ENCODE measurements around the gene KREMEN1.
"Not testable (repeated sequence)": the region's sequence is repeated elsewhere in the genome, so short reads cannot be mapped to it uniquely, and the experiment has no call there.

The KREMEN1 gene

DNA sequence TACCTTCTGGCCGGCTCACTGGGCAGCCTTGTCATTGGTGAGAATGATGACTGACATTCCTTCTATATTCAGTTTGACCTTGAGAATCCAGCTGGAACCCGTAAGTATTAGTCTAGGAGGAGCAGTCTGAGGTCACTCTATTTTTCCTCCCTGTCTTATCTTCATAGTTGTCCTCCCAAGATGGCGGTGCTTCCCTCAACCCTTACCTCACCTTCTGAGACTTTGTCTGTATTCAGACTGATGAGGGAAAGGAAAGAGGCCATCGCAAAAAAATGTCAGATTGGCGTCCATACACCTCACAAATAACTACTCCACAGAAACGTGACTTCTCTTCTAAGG, 6.0 kb downstream of the KREMEN1 start:
- no peak for DNase-seq
- H3K4me3 ChIP-seq (ENCODE audit: insufficient read depth, low read depth, low read length, poor library complexity, severe bottlenecking), result no peak overlapping the region
- peaks cover 5% of the 10 kb centered on the region for H3K4me1 ChIP-seq (ENCODE audit: control insufficient read depth, insufficient read depth, low read length, poor library complexity, severe bottlenecking)
- H3K9me3 ChIP-seq (ENCODE audit: control insufficient read depth, low read length), result no peaks in the 10 kb centered on the region
- H3K27me3 ChIP-seq (replicated peaks; ENCODE audit: control insufficient read depth, insufficient read depth, low read length, poor library complexity, severe bottlenecking), result peaks cover 16% of the 10 kb centered on the region
- H3K36me3 ChIP-seq (ENCODE audit: control insufficient read depth, insufficient read depth, low read length), result no peaks in the 10 kb centered on the region
- no peak overlapping the region for H3K27ac ChIP-seq (ENCODE audit: insufficient read depth, low read length, poor library complexity, severe bottlenecking)

DNA sequence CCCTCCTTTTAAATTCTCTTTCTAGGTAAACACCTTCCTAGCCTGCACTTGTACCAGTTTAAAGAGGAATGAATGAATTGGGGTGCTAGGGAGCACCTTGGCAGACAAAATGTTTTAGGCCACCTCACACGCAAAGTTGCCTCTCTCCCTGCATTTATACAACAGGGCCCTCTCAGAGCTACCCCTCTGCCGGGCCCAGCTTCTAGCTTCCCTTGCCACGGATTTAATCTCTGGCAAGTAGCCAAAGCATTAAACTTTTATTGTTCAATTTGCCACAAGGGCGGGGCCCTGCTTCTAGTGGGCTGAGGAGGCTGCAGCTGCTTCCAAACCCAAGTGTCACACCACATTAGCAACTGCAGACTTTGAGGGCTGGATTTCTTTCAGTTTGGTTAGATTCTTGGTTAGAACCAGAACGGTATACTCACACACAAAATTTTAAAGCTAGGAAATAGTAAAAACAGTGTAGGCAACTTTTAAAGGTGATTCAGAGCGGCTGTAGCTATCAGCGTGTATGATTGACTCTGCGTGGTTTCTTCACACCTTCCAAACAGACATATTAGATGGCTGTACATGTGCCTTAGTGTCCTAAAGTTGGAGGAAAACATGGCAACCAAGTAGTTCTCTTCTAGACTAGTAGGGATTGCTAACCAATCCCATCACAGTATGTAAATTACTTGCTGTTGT, 6.5 kb downstream of the KREMEN1 start:
- no peaks in the 10 kb centered on the region for H3K36me3 ChIP-seq (ENCODE audit: control insufficient read depth, insufficient read depth, low read length)
- no peak overlapping the region for H3K4me3 ChIP-seq (ENCODE audit: insufficient read depth, low read depth, low read length, poor library complexity, severe bottlenecking)
- H3K4me1 ChIP-seq (ENCODE audit: control insufficient read depth, insufficient read depth, low read length, poor library complexity, severe bottlenecking), result peaks cover under 1% of the 10 kb centered on the region
- DNase-seq, result no peak
- no peak overlapping the region for H3K27ac ChIP-seq (ENCODE audit: insufficient read depth, low read length, poor library complexity, severe bottlenecking)
- no peaks in the 10 kb centered on the region for H3K9me3 ChIP-seq (ENCODE audit: control insufficient read depth, low read length)
- H3K27me3 ChIP-seq (replicated peaks; ENCODE audit: control insufficient read depth, insufficient read depth, low read length, poor library complexity, severe bottlenecking), result peaks cover 11% of the 10 kb centered on the region

DNA sequence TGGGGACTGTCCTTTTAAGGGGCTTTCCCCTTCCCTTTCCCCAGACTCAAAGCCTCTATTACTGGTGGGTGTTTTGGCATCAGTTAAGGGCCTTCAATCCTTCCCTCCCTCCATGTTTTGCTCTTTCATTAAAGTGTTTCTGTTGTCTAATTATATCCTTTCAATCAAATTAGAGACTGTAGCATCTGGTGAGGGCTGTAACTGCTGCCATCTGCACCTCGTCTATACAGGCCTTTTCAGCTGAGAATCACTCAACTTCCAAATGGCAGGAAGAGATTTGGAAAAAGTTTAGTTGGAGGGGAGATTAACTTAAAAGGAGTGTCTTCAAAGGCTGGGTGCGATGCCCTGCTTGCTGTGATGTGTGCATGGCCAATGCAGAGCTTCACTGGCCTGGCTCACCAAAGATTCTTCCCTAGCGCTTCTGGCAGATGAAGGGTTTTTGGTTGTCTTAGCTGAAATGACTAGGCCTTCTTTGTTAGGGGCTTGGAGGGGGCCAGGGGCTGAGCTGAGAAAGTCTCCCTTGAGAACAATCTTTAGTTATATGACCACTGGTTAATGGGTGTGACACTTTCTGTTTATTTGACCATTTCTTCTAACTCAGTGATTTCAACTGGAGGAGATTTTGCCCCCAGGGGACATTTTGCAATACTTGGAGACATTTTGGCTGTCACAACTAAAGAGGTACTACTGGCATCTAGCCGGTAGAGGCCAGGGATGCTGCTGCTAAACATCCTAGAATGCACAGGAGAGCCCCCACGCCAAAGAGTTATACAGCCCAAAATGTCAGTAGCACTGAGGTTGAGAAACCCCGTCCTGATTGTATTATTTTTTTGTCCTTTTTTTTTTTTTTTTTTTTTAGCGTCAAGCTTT, 7.5 kb downstream of the KREMEN1 start:
- Histone ChIP-seq H3K9me3 (ENCODE audit: control insufficient read depth, low read length) (no peaks in the 10 kb centered on the region), H3K4me1 (ENCODE audit: control insufficient read depth, insufficient read depth, low read length, poor library complexity, severe bottlenecking) (no peaks in the 10 kb centered on the region), H3K36me3 (ENCODE audit: control insufficient read depth, insufficient read depth, low read length) (no peaks in the 10 kb centered on the region), H3K27ac (ENCODE audit: insufficient read depth, low read length, poor library complexity, severe bottlenecking) (no peak overlapping the region), H3K27me3 (replicated peaks; ENCODE audit: control insufficient read depth, insufficient read depth, low read length, poor library complexity, severe bottlenecking) (peaks cover 2% of the 10 kb centered on the region), H3K4me3 (ENCODE audit: insufficient read depth, low read depth, low read length, poor library complexity, severe bottlenecking) (no peak overlapping the region)
- DNase-seq, result no peak

DNA sequence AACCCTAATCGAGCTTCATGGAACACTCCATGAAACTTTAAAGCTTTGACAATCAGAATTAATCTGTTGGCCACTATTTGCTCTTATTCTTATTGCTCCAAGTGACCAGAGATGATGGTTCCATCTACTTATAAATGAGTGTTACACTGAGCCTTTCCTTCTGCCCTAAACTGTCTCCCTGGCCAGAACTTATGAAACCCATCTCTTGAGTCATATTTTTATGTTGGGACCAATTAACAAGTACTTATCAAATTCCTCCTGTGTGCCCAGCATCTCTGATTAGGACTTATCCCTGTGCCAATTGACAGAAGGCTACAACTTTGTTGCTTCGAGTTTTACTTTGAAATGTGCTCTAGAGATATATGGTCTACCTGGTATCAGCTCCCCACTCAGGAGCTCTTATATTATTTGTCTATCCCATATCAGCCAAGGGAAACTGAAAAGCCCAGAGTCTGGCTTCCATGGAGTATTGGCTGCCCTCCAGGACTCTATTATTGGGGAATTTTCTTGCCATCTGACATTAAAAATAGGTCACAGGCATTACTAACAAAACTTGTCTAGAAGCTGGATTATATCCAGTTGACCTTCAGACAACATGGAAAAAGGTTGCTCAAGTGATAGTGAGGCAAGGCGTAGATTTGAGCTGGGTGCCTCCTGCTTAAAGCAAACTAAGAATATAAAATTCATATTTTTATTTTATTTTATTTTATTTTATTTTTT, 8.8 kb downstream of the KREMEN1 start:
- Histone ChIP-seq H3K36me3 (ENCODE audit: control insufficient read depth, insufficient read depth, low read length) (no peaks in the 10 kb centered on the region), H3K27me3 (replicated peaks; ENCODE audit: control insufficient read depth, insufficient read depth, low read length, poor library complexity, severe bottlenecking) (no peaks in the 10 kb centered on the region), H3K27ac (ENCODE audit: insufficient read depth, low read length, poor library complexity, severe bottlenecking) (no peak overlapping the region), H3K4me3 (ENCODE audit: insufficient read depth, low read depth, low read length, poor library complexity, severe bottlenecking) (no peak overlapping the region), H3K4me1 (ENCODE audit: control insufficient read depth, insufficient read depth, low read length, poor library complexity, severe bottlenecking) (no peaks in the 10 kb centered on the region), H3K9me3 (ENCODE audit: control insufficient read depth, low read length) (no peaks in the 10 kb centered on the region)
- DNase-seq, result no peak

- Histone ChIP-seq H3K27ac (ENCODE audit: insufficient read depth, low read length, poor library complexity, severe bottlenecking) (no peak overlapping the region), H3K9me3 (ENCODE audit: control insufficient read depth, low read length) (no peaks in the 10 kb centered on the region), H3K4me3 (ENCODE audit: insufficient read depth, low read depth, low read length, poor library complexity, severe bottlenecking) (no peak overlapping the region), H3K4me1 (ENCODE audit: control insufficient read depth, insufficient read depth, low read length, poor library complexity, severe bottlenecking) (no peaks in the 10 kb centered on the region), H3K36me3 (ENCODE audit: control insufficient read depth, insufficient read depth, low read length) (no peaks in the 10 kb centered on the region), H3K27me3 (replicated peaks; ENCODE audit: control insufficient read depth, insufficient read depth, low read length, poor library complexity, severe bottlenecking) (no peaks in the 10 kb centered on the region)
- DNase-seq, result no peak
Measured at GRCh38 chr22:29082826-29083545, 10.2 kb downstream of the KREMEN1 start.

GRCh38 chr22:29083576-29083932, 10.7 kb downstream of the KREMEN1 start:
- H3K27ac ChIP-seq (ENCODE audit: insufficient read depth, low read length, poor library complexity, severe bottlenecking); H3K9me3 ChIP-seq (ENCODE audit: control insufficient read depth, low read length); H3K36me3 ChIP-seq (ENCODE audit: control insufficient read depth, insufficient read depth, low read length); DNase-seq; H3K4me3 ChIP-seq (ENCODE audit: insufficient read depth, low read depth, low read length, poor library complexity, severe bottlenecking); H3K4me1 ChIP-seq (ENCODE audit: control insufficient read depth, insufficient read depth, low read length, poor library complexity, severe bottlenecking); H3K27me3 ChIP-seq (replicated peaks; ENCODE audit: control insufficient read depth, insufficient read depth, low read length, poor library complexity, severe bottlenecking): not testable (repeated sequence)

GRCh38 chr22:29083933-29084591, 11.2 kb downstream of the KREMEN1 start:
- DNase-seq, result no peak
- H3K4me1 ChIP-seq (ENCODE audit: control insufficient read depth, insufficient read depth, low read length, poor library complexity, severe bottlenecking), result no peaks in the 10 kb centered on the region
- H3K27ac ChIP-seq (ENCODE audit: insufficient read depth, low read length, poor library complexity, severe bottlenecking), result no peak overlapping the region
- no peaks in the 10 kb centered on the region for H3K36me3 ChIP-seq (ENCODE audit: control insufficient read depth, insufficient read depth, low read length)
- no peaks in the 10 kb centered on the region for H3K27me3 ChIP-seq (replicated peaks; ENCODE audit: control insufficient read depth, insufficient read depth, low read length, poor library complexity, severe bottlenecking)
- no peaks in the 10 kb centered on the region for H3K9me3 ChIP-seq (ENCODE audit: control insufficient read depth, low read length)
- H3K4me3 ChIP-seq (ENCODE audit: insufficient read depth, low read depth, low read length, poor library complexity, severe bottlenecking), result no peak overlapping the region

DNA sequence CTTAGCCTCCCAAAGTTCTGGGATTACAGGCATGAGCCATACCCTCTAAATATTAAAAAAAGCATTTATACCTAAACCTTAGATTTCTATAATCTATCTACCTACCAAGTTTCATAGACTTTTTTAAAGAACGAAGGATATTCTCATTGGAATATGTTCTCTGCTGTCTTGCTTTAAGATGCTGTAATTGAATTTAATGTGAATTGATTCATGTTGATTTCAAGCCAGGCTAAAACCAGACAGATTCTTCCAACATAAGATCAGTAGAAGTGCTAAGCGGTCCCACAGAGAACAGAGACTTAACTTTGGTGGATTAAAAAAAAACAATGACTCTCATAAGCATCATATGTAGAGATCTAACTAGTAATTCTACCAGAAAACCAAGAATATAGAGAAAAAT, 14.2 kb downstream of the KREMEN1 start:
- Histone ChIP-seq H3K4me3 (ENCODE audit: insufficient read depth, low read depth, low read length, poor library complexity, severe bottlenecking) (no peak overlapping the region), H3K27ac (ENCODE audit: insufficient read depth, low read length, poor library complexity, severe bottlenecking) (no peak overlapping the region)
- no peak for DNase-seq

DNA sequence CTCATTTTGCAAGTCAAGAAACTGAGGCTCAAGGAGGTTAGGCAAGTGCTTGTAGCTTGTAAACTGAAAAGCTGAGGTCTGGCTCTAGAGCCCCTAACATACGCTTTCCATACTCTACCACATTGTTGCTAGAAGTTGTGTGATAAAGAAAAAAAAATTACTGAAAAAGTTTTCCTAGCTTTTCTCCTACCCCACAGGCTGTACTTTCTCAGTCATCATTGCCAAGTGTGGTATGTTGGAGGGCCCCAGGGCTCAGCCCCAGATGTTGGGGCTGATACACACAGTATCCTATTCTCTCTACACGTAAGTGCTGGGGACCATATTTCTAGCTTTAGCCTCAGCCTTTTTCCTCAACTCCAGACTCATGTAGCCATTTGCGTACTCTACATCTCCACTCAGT, 16.0 kb downstream of the KREMEN1 start:
- no peak for DNase-seq
- H3K36me3 ChIP-seq (ENCODE audit: control insufficient read depth, insufficient read depth, low read length), result no peaks in the 10 kb centered on the region
- H3K4me3 ChIP-seq (ENCODE audit: insufficient read depth, low read depth, low read length, poor library complexity, severe bottlenecking), result no peak overlapping the region
- H3K27me3 ChIP-seq (replicated peaks; ENCODE audit: control insufficient read depth, insufficient read depth, low read length, poor library complexity, severe bottlenecking), result no peaks in the 10 kb centered on the region
- H3K9me3 ChIP-seq (ENCODE audit: control insufficient read depth, low read length), result no peaks in the 10 kb centered on the region
- no peak overlapping the region for H3K27ac ChIP-seq (ENCODE audit: insufficient read depth, low read length, poor library complexity, severe bottlenecking)
- H3K4me1 ChIP-seq (ENCODE audit: control insufficient read depth, insufficient read depth, low read length, poor library complexity, severe bottlenecking), result no peaks in the 10 kb centered on the region

More for the DNA sequence above, 14.2 kb downstream of the KREMEN1 start:
- Histone ChIP-seq H3K27me3 (replicated peaks; ENCODE audit: control insufficient read depth, insufficient read depth, low read length, poor library complexity, severe bottlenecking) (no peaks in the 10 kb centered on the region), H3K36me3 (ENCODE audit: control insufficient read depth, insufficient read depth, low read length) (no peaks in the 10 kb centered on the region), H3K4me1 (ENCODE audit: control insufficient read depth, insufficient read depth, low read length, poor library complexity, severe bottlenecking) (no peaks in the 10 kb centered on the region), H3K9me3 (ENCODE audit: control insufficient read depth, low read length) (no peaks in the 10 kb centered on the region)

Measured in effector memory CD4-positive, alpha-beta T cell (primary cell).